ENCODE results near the gene N4BP2L2.
A peak's percentile ranks its signal among the peaks of the same experiment; 100 is the strongest.

The N4BP2L2 gene

GRCh38 chr13:32548837-32549236 is 10.2 kb upstream of the N4BP2L2 start:
- no peak for DNase-seq (ENCODE audit: low read depth)
- TF ChIP-seq CTCF (IDR thresholded peaks at IDR 0.05; ENCODE audit: control insufficient read depth, insufficient read depth, low read depth, low read length, missing control alignments): no peak

GRCh38 chr13:32545083-32545482 is 6.5 kb upstream of the N4BP2L2 start:
- no peak overlapping the region for H3K4me3 ChIP-seq (ENCODE audit: control insufficient read depth, low read depth, low read length)
- no peak for DNase-seq (ENCODE audit: low read depth)
- no peak for TF ChIP-seq CTCF (IDR thresholded peaks at IDR 0.05; ENCODE audit: control insufficient read depth, insufficient read depth, low read depth, low read length, missing control alignments)

More at GRCh38 chr13:32548837-32549236, 10.2 kb upstream of the N4BP2L2 start:
- H3K4me3 ChIP-seq (ENCODE audit: control insufficient read depth, low read depth, low read length): no peak overlapping the region

- TF ChIP-seq CTCF (IDR thresholded peaks at IDR 0.05; ENCODE audit: control insufficient read depth, insufficient read depth, low read depth, low read length, missing control alignments): no peak
- H3K4me3 ChIP-seq (ENCODE audit: control insufficient read depth, low read depth, low read length): no peak overlapping the region
- no peak for DNase-seq (ENCODE audit: low read depth)
These were observed 3.6 kb upstream of the N4BP2L2 start for GRCh38 chr13:32542221-32542620.

GRCh38 chr13:32538143-32538620 is 413 bp downstream of the N4BP2L2 start:
- DNase-seq (ENCODE audit: low read depth): no peak
- no peak for TF ChIP-seq CTCF (IDR thresholded peaks at IDR 0.05; ENCODE audit: control insufficient read depth, insufficient read depth, low read depth, low read length, missing control alignments)
- peak overlapping the region; percentile 71 for H3K4me3 ChIP-seq (ENCODE audit: control insufficient read depth, low read depth, low read length)

- TF ChIP-seq CTCF (IDR thresholded peaks at IDR 0.05; ENCODE audit: control insufficient read depth, insufficient read depth, low read depth, low read length, missing control alignments): no peak
- no peak for DNase-seq (ENCODE audit: low read depth)
- peak overlapping the region; percentile 71 for H3K4me3 ChIP-seq (ENCODE audit: control insufficient read depth, low read depth, low read length)
These were observed 934 bp downstream of the N4BP2L2 start for GRCh38 chr13:32537580-32538142.

- TF ChIP-seq CTCF (IDR thresholded peaks at IDR 0.05; ENCODE audit: control insufficient read depth, insufficient read depth, low read depth, low read length, missing control alignments): no peak
- no peak for DNase-seq (ENCODE audit: low read depth)
- H3K4me3 ChIP-seq (ENCODE audit: control insufficient read depth, low read depth, low read length): no peak overlapping the region
These were observed 2.8 kb downstream of the N4BP2L2 start for GRCh38 chr13:32535748-32536147.
